Measurements from ENCODE around the gene FOXN1.

Gene FOXN1

GRCh38 chr17:28471531-28472342, 34.4 kb upstream of the FOXN1 start:
- no peak overlapping the region for H3K4me3 ChIP-seq (ENCODE audit: low read length)
- TF ChIP-seq ZNF274 (IDR thresholded peaks at IDR 0.05; ENCODE audit: low read depth, low read length): no peak

GRCh38 chr17:28472871-28473497, 33.2 kb upstream of the FOXN1 start:
- TF ChIP-seq ZNF274 (IDR thresholded peaks at IDR 0.05; ENCODE audit: low read depth, low read length): no peak
- no peak overlapping the region for H3K4me3 ChIP-seq (ENCODE audit: low read length)

GRCh38 chr17:28473542-28473941, 32.6 kb upstream of the FOXN1 start, which contains the start of gene SLC13A2:
SLC13A2 (plus strand) TSS chr17:28473644; CDS start chr17:28473713, 69 bp downstream.
- no peak for TF ChIP-seq ZNF274 (IDR thresholded peaks at IDR 0.05; ENCODE audit: low read depth, low read length)
- H3K4me3 ChIP-seq (ENCODE audit: low read length): no peak within 1 kb of the TSS

GRCh38 chr17:28474111-28474531, 32.0 kb upstream of the FOXN1 start:
- H3K4me3 ChIP-seq (ENCODE audit: low read length): no peak overlapping the region
- no peak for TF ChIP-seq ZNF274 (IDR thresholded peaks at IDR 0.05; ENCODE audit: low read depth, low read length)

- no peak for TF ChIP-seq ZNF274 (IDR thresholded peaks at IDR 0.05; ENCODE audit: low read depth, low read length)
- H3K4me3 ChIP-seq (ENCODE audit: low read length): no peak overlapping the region
Observed at GRCh38 chr17:28475151-28475900, 30.8 kb upstream of the FOXN1 start.

GRCh38 chr17:28476076-28476865, 29.9 kb upstream of the FOXN1 start:
- no peak overlapping the region for H3K4me3 ChIP-seq (ENCODE audit: low read length)
- no peak for TF ChIP-seq ZNF274 (IDR thresholded peaks at IDR 0.05; ENCODE audit: low read depth, low read length)

GRCh38 chr17:28477928-28478327, 28.2 kb upstream of the FOXN1 start:
- H3K4me3 ChIP-seq (ENCODE audit: low read length): no peak overlapping the region
- no peak for TF ChIP-seq ZNF274 (IDR thresholded peaks at IDR 0.05; ENCODE audit: low read depth, low read length)

GRCh38 chr17:28478712-28479615, 27.2 kb upstream of the FOXN1 start:
- TF ChIP-seq ZNF274 (IDR thresholded peaks at IDR 0.05; ENCODE audit: low read depth, low read length): no peak
- H3K4me3 ChIP-seq (ENCODE audit: low read length): no peak overlapping the region

- H3K4me3 ChIP-seq (ENCODE audit: low read length): no peak overlapping the region
- no peak for TF ChIP-seq ZNF274 (IDR thresholded peaks at IDR 0.05; ENCODE audit: low read depth, low read length)
Observed at GRCh38 chr17:28480278-28480677, 25.9 kb upstream of the FOXN1 start.

- no peak overlapping the region for H3K4me3 ChIP-seq (ENCODE audit: low read length)
- TF ChIP-seq ZNF274 (IDR thresholded peaks at IDR 0.05; ENCODE audit: low read depth, low read length): no peak
Observed at GRCh38 chr17:28480799-28481571, 25.2 kb upstream of the FOXN1 start.

GRCh38 chr17:28482551-28483199, 23.5 kb upstream of the FOXN1 start:
- no peak for TF ChIP-seq ZNF274 (IDR thresholded peaks at IDR 0.05; ENCODE audit: low read depth, low read length)
- no peak overlapping the region for H3K4me3 ChIP-seq (ENCODE audit: low read length)

- H3K4me3 ChIP-seq (ENCODE audit: low read length): no peak overlapping the region; the same call in 1 of the 2 replicates
- no peak for TF ChIP-seq ZNF274 (IDR thresholded peaks at IDR 0.05; ENCODE audit: low read depth, low read length)
Observed at GRCh38 chr17:28484296-28484695, 21.9 kb upstream of the FOXN1 start.
